ENCODE data around the gene BDNF.

Gene BDNF

GRCh38 chr11:27651711-27652110, 48.5 kb downstream of the BDNF start:
- CTCF ChIA-PET, result interaction anchor here (1.8 kb wide), 1 partner anchor 11 kb away, joined by 6 read pairs; no protein-coding TSS in a partner anchor
- no peak for DNase-seq (ENCODE audit: extremely low spot score)
- POLR2A ChIA-PET, result no interaction called here
- TF ChIP-seq CTCF (IDR thresholded peaks at IDR 0.05; ENCODE audit: control extremely low read depth, extremely low read depth, low read depth, missing control alignments), result no peak

- ChIA-PET CTCF (no interaction called here), POLR2A (no interaction called here)
- DNase-seq (ENCODE audit: extremely low spot score), result no peak
- no peak for TF ChIP-seq CTCF (IDR thresholded peaks at IDR 0.05; ENCODE audit: control extremely low read depth, extremely low read depth, low read depth, missing control alignments)
These were observed 49.3 kb downstream of the BDNF start for GRCh38 chr11:27650988-27651387.

GRCh38 chr11:27649800-27650199, 50.5 kb downstream of the BDNF start:
- CTCF ChIA-PET, result no interaction called here
- POLR2A ChIA-PET, result no interaction called here
- no peak for DNase-seq (ENCODE audit: extremely low spot score)
- no peak for TF ChIP-seq CTCF (IDR thresholded peaks at IDR 0.05; ENCODE audit: control extremely low read depth, extremely low read depth, low read depth, missing control alignments)

- TF ChIP-seq CTCF (IDR thresholded peaks at IDR 0.05; ENCODE audit: control extremely low read depth, extremely low read depth, low read depth, missing control alignments), result no peak
- DNase-seq (ENCODE audit: extremely low spot score), result no peak
- ChIA-PET CTCF (interaction anchor here (1.1 kb wide), 1 partner anchor 9 kb away, joined by 3 read pairs; no protein-coding TSS in a partner anchor), POLR2A (no interaction called here)
These were observed 51.4 kb downstream of the BDNF start for GRCh38 chr11:27648840-27649239.

GRCh38 chr11:27646051-27646818, 54.0 kb downstream of the BDNF start:
- ChIA-PET CTCF (no interaction called here), POLR2A (no interaction called here)
- no peak for TF ChIP-seq CTCF (IDR thresholded peaks at IDR 0.05; ENCODE audit: control extremely low read depth, extremely low read depth, low read depth, missing control alignments)
- no peak for DNase-seq (ENCODE audit: extremely low spot score)

- ChIA-PET CTCF (no interaction called here), POLR2A (no interaction called here)
- no peak for TF ChIP-seq CTCF (IDR thresholded peaks at IDR 0.05; ENCODE audit: control extremely low read depth, extremely low read depth, low read depth, missing control alignments)
- DNase-seq (ENCODE audit: extremely low spot score), result no peak
These were observed 57.3 kb downstream of the BDNF start for GRCh38 chr11:27642954-27643353.
